HG03432 (cell line): Measurements from ENCODE around the gene CARMIL3.

Experiments used
- ATAC-seq: cut with Tn5 transposase; IDR thresholded peaks from one replicate; pipeline ENCODE4 v1.9.1; 2021; ENCODE audit warnings: mild to moderate bottlenecking, moderate library complexity; ENCODE audit not compliant: unreplicated experiment

The CARMIL3 gene

DNA sequence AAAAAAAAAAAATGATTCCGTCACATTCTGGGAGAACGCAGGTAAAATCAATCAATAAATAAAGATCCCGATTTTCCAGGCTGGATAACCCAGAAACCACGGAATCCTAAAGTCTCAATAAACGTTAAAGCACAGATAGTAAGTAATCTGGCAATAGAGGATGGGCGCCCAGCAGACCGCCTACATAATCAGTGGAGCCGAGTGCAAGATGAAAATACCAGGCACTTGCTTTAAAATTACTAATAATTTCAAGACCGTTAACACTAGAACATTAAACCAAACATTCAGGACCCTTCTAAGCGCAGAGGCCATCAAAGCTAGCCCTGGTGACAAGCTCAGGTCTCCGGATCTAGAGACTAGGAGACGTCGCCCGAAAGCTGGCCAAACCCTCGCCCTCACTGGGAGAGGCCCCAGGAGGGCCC, 61.6 kb downstream of the CARMIL3 start:
- ATAC-seq = no peak

DNA sequence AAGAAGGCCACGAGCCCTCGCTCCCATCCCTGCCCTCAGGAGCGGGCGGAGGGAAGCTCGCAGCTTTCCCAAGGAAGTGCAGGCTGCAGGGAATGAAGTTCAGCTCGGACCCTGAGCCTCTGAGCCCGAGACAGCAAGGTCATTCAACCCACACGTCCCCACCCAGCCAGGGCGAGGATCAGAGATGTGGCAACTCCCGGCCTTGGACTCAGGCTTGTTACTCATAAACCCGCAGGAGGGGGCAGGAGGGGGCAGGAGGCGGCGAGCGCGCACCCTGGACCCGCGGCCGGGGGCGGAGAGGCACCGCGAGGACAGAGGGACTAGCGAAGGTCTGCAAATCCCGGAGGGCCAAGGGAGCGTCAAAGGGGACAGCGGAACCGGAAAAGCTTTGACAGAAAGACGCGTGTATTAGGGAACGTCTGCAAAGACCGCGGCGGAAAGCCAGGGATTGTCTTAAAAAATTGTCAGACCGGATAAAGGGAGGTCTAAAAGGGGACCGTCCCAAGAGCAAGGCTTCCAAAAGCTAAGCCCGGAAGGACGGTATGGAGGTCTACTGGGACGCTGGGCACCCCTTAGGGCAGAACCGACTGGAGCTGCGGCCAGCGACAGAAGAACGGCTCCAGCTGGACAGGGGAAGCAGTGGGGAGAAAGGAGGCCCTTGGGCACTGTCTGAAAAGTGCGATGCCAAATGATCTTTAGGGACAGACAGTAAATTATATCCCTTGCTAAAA, 62.2 kb downstream of the CARMIL3 start:
- ATAC-seq = peak; percentile 29

DNA sequence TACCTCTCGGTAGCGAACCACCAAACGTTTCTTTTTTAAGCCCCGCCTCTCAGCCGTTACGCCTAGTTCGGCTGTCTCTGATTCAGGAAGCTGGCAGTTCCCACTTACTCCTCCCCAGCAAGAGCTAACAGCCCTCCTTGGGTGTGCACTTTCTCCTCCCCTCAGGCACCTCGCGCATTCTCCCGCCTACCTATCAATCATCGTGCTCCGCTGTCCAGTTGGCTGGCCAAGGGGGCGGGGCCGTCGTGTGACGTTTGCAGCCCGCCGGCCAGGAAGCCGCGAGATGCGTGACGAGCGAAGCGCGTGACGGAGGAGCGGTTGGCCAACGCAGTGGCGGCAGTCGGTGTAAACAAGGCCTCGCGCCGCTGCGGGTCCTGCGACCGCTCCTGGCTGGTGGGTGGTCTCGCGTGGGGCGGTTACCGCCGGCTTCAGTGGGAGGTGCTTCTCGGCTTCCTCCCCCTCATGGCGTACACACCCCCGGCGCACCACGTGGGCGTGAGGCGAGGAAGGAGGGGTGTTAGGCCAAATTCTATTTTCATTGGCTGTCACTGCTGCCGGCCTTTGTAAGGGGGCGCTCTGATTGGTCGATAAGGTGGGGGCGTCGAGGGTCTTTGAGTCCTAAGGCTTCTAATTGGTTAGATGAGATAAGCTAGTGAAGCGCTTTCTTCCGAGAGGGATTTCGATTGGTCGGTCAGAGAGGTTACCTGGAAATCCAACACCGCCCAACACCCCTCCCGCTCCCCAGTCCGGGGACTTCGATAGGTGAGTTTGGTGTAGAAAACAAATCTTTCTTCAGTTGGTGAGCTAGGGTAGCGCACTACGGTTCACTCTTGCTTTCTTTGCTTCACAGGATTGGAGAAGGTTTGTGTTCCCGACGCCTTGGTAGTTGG, 63.0 kb downstream of the CARMIL3 start, which contains the start of the genes DCAF11 and NRL:
Gene DCAF11 (plus strand): TSS at position 246 of the 890 bp plus-strand sequence. CDS start 818 bp downstream, outside the sequence.
Gene NRL (minus strand): TSS at position 418 of the 890 bp plus-strand sequence. CDS start 32,101 bp downstream, outside the sequence.
- peak; percentile 87 for ATAC-seq

DNA sequence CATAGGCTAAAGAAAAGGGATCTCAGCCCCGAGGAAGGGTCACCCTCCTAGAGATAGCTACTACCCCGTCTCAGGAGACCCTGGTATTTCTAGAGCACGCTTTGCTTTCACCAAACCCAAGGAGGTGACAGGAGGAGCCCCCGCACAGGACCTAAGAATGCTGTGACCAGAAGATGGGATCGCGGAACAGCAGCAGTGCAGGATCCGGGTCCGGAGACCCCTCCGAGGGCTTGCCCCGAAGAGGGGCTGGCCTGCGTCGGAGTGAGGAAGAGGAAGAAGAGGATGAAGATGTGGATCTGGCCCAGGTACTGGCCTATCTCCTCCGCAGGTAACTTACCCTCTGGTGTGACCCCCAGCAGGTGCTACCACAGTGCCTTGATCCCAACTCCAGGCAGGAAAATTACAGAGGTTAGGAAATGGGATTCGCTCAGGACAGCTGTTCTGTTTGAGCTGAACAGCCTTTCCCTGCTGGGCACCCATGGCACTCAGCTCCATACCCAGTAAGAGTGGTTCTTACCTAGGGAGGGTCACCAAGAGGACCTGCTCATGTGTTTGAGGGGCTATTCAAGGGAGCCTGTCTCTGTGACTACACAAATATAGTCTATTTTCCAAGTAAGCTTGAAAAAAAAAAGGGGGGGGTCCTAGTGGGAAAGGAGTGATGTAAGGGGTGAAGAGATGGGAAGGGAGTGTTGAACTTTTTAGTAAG, 63.8 kb downstream of the CARMIL3 start:
- ATAC-seq = no peak

DNA sequence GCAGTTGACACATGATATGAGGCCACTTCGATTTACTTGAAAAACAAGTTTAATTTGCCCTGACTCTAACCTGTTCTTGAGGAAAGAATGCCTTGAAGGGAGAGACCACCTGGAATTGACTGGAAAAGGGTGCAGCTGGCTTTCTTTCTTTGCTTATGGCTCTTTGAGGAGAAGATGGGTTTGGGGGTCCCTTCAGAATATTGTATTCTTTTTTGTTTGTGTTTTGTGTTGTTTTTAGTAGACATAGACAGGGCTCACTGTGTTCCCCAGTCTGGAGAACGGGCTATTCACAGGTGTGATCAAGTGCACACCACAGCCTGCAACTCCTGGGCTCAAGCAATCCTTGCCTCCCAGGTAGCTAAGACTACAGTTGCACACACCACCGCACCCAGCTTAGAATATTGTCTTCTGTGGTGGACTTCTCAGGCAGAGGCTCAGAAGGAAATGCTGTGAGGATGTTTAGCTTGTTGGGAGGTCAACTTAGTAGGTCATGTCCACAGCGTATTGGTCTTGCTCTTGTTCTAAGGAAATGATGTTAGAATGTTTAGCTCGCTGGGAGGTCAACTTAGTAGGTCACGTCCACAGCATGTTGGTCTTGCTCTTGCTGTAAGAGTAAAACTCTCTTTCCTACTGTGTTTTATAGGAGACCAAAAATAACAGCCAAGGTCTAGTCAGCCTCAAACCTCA, 64.5 kb downstream of the CARMIL3 start:
- no peak for ATAC-seq

DNA sequence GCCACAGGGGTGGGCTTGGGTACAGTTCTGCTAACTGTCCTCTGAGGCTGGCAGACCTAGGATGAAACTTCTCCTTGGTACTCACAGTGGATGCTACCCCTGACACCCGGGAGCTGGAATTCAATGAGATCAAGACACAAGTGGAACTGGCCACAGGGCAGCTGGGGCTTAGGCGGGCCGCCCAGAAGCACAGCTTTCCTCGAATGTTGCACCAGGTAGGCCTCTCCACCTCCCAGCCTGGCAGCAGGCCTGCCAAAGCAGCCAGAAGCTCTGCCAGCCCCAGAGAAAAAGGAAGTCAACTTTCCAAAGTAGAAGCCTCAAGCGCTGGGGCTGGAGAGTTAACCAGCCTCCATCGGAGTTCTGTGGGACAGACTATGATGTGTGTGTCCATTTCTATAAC, 65.4 kb downstream of the CARMIL3 start:
- ATAC-seq = no peak
